GM12878 (cell line): ENCODE data around the gene SPOP. TPM values are rescaled to one million over a fixed set of nuclear protein-coding genes. Genes with fewer than 3 reads are reported as not detected.

Experiments used
- ATAC-seq: fragments of 200-7000 bp; cut with Tn5 transposase; 3 replicates; pipeline ENCODE4 v1.9.1; 2020; ENCODE audit warnings: mild to moderate bottlenecking, moderate library complexity
- BruUV-seq: library from RNA; stranded (reverse); fragments of 400-500 nt; replicated peaks from 2 replicates; lab custom pipeline; 2021; lab: Mats Ljungman, UMichigan
- CTCF ChIA-PET: fragments of 300-600 bp; sonication (Branson Sonifier 250); formaldehyde crosslinking; extraction: SDS; loops from one replicate; lab custom pipeline; 2021; ENCODE audit warnings: inconsistent platforms; lab: Yijun Ruan, JAX
- POLR2A ChIA-PET: fragments of 350-600 bp; formaldehyde crosslinking; extraction: SDS; loops from one replicate; lab custom pipeline; 2021; ENCODE audit warnings: inconsistent platforms; lab: Charles Lee
- RAD21 ChIA-PET: fragments of 300-600 bp; sonication (Branson Sonifier 250); formaldehyde crosslinking; loops from one replicate; lab custom pipeline; 2023; ENCODE audit warnings: antibody characterized with exemption; ENCODE audit not compliant: unreplicated experiment; lab: Charles Lee
- SMC1A ChIA-PET: fragments of 300-600 bp; sonication (Branson Sonifier 250); formaldehyde crosslinking; loops from one replicate; lab custom pipeline; 2023; ENCODE audit not compliant: unreplicated experiment, uncharacterized antibody; lab: Charles Lee
- DNase-seq: peaks from one replicate; pipeline ENCODE4 v3.0.0-alpha.2; 2011; ENCODE audit warnings: low read depth, low spot score
- FAIRE-seq: peaks from 3 replicates; lab custom pipeline; 2011; peaks lifted over from hg19 to GRCh38; lab: Jason Lieb, UNC
- H2AFZ ChIP-seq: 2 replicates; pipeline ENCODE4 v1.6.0; 2011; ENCODE audit warnings: low read depth, low read length, control low read depth; ENCODE audit not compliant: control insufficient read depth
- H3K27ac ChIP-seq: 2 replicates; pipeline ENCODE4 v1.5.1; 2011; ENCODE audit warnings: control low read depth; ENCODE audit not compliant: control insufficient read depth, insufficient read depth
- H3K27me3 ChIP-seq, 2 experiments: replicated peaks in 1 of 2; 2 replicates each; pipeline versions ENCODE4 v1.6.0 to v1.6.1; 2011; ENCODE audit warnings: low read length in 1 of 2; ENCODE audit not compliant: control insufficient read depth in 2 of 2, insufficient read depth in 2 of 2
- H3K36me3 ChIP-seq, 2 experiments: 2 replicates each; pipeline ENCODE4 v1.5.1; 2011; ENCODE audit warnings: low read length in 1 of 2; ENCODE audit not compliant: control insufficient read depth in 2 of 2, insufficient read depth in 2 of 2
- H3K4me1 ChIP-seq: 2 replicates; pipeline ENCODE4 v1.6.1; 2011; ENCODE audit warnings: mild to moderate bottlenecking, low read length, moderate library complexity, mixed read lengths; ENCODE audit not compliant: control insufficient read depth, insufficient read depth
- H3K4me2 ChIP-seq: 2 replicates; pipeline ENCODE4 v1.6.0; 2011; ENCODE audit warnings: control low read depth; ENCODE audit not compliant: control insufficient read depth, insufficient read depth
- H3K4me3 ChIP-seq: fragments of 200-600 bp; sonication (generic); 2 replicates; pipeline ENCODE4 v1.5.1; 2016
- H3K79me2 ChIP-seq: 2 replicates; pipeline ENCODE4 v1.6.0; 2011; ENCODE audit warnings: low read length; ENCODE audit not compliant: control insufficient read depth, insufficient read depth
- H3K9ac ChIP-seq: 2 replicates; pipeline ENCODE4 v1.8.0; 2011; ENCODE audit warnings: low read length, control low read depth, mixed read lengths; ENCODE audit not compliant: control insufficient read depth, insufficient read depth
- H3K9me3 ChIP-seq: replicated peaks from 3 replicates; pipeline ENCODE4 v1.5.1; 2011; ENCODE audit warnings: mild to moderate bottlenecking, low read length; ENCODE audit not compliant: control insufficient read depth, insufficient read depth
- H4K20me1 ChIP-seq: 2 replicates; pipeline ENCODE4 v1.6.0; 2011; ENCODE audit not compliant: control insufficient read depth, insufficient read depth
- BACH1 ChIP-seq: fragments of 450-650 bp; IDR thresholded peaks from 2 replicates; pipeline ENCODE4 v1.6.1; 2017; ENCODE audit warnings: mild to moderate bottlenecking, borderline replicate concordance
- CHD1 ChIP-seq: IDR thresholded peaks from 2 replicates; pipeline ENCODE4 v1.6.1; 2012; ENCODE audit warnings: low read depth, low read length, improper control_type of control experiment
- CTCF ChIP-seq, 3 experiments: IDR thresholded peaks in 2 of 3; conservative IDR thresholded peaks in 1 of 3; 2 replicates each; pipeline ENCODE4 v1.5.1; 2011; ENCODE audit warnings: low read depth in 3 of 3, low read length in 3 of 3, mild to moderate bottlenecking in 3 of 3, control low read depth in 2 of 3, moderate library complexity in 2 of 3, inconsistent platforms in 1 of 3, mixed read lengths in 1 of 3; ENCODE audit not compliant: control insufficient read depth in 2 of 3, insufficient read depth in 1 of 3; ENCODE audit errors: extremely low read depth in 1 of 3
- DPF2 ChIP-seq: fragments of 450-650 bp; IDR thresholded peaks from 2 replicates; pipeline ENCODE4 v1.6.1; 2017; ENCODE audit warnings: mild to moderate bottlenecking
- GATAD2B ChIP-seq: fragments of 450-650 bp; conservative IDR thresholded peaks from 2 replicates; pipeline ENCODE4 v1.6.1; 2017; ENCODE audit warnings: low read depth, mild to moderate bottlenecking, moderate library complexity
- HDAC6 ChIP-seq: fragments of 200-600 bp; sonication (generic); IDR thresholded peaks from one replicate; pipeline ENCODE4 v1.8.0; 2017; ENCODE audit warnings: antibody characterized with exemption; ENCODE audit not compliant: unreplicated experiment
- IKZF1 ChIP-seq: fragments of 450-650 bp; conservative IDR thresholded peaks from 2 replicates; pipeline ENCODE4 v1.6.1; 2017; ENCODE audit warnings: antibody characterized with exemption, mild to moderate bottlenecking
- LARP7 ChIP-seq: fragments of 450-650 bp; IDR thresholded peaks from 2 replicates; pipeline ENCODE4 v1.6.1; 2017; ENCODE audit warnings: mild to moderate bottlenecking
- NFXL1 ChIP-seq: fragments of 450-650 bp; IDR thresholded peaks from 2 replicates; pipeline ENCODE4 v1.6.1; 2017; ENCODE audit warnings: antibody characterized with exemption, mild to moderate bottlenecking, borderline replicate concordance
- NKRF ChIP-seq: fragments of 450-650 bp; conservative IDR thresholded peaks from 2 replicates; pipeline ENCODE4 v1.6.1; 2017; ENCODE audit warnings: mild to moderate bottlenecking, moderate library complexity
- NR2F1 ChIP-seq: fragments of 450-650 bp; conservative IDR thresholded peaks from 2 replicates; pipeline ENCODE4 v1.6.1; 2017; ENCODE audit warnings: mild to moderate bottlenecking
- RAD21 ChIP-seq: IDR thresholded peaks from 2 replicates; pipeline ENCODE4 v1.6.1; 2011; ENCODE audit warnings: mild to moderate bottlenecking, low read depth, low read length, moderate library complexity; ENCODE audit not compliant: insufficient read depth
- RAD51 ChIP-seq: fragments of 450-650 bp; IDR thresholded peaks from 2 replicates; pipeline ENCODE4 v1.6.1; 2016; ENCODE audit warnings: moderate library complexity, mild to moderate bottlenecking, inconsistent platforms
- RELB ChIP-seq: fragments of 450-650 bp; IDR thresholded peaks from 2 replicates; pipeline ENCODE4 v1.6.1; 2017; ENCODE audit warnings: low read depth, mild to moderate bottlenecking, moderate library complexity
- SIN3A ChIP-seq: IDR thresholded peaks from 2 replicates; pipeline ENCODE4 v1.6.1; 2012; ENCODE audit warnings: low read depth, low read length, improper control_type of control experiment
- SMC3 ChIP-seq: IDR thresholded peaks from 2 replicates; pipeline ENCODE4 v1.6.1; 2011; ENCODE audit warnings: low read length, improper control_type of control experiment, borderline replicate concordance
- YY1 ChIP-seq: IDR thresholded peaks from 2 replicates; pipeline ENCODE4 v1.6.1; 2011; ENCODE audit warnings: low read depth, mild to moderate bottlenecking, low read length
- ZBED1 ChIP-seq: IDR thresholded peaks from 2 replicates; pipeline ENCODE4 v1.6.1; 2016; ENCODE audit warnings: borderline replicate concordance
- ZNF217 ChIP-seq: fragments of 450-650 bp; IDR thresholded peaks from 2 replicates; pipeline ENCODE4 v1.6.1; 2017; ENCODE audit warnings: antibody characterized with exemption, mild to moderate bottlenecking
- WGBS: methylation state at CpG from one replicate; pipeline ENCODE4 v1.1.6; 2016; ENCODE audit warnings: low lambda C conversion rate; ENCODE audit not compliant: insufficient replicate concordance, insufficient coverage; ENCODE audit errors: missing lambda C conversion rate; 5-methylcytosine and 5-hydroxymethylcytosine counted together
- in situ Hi-C: fragments of 300-500 bp; cut with MboI; formaldehyde crosslinking; loops from 9 replicates; pipeline ENCODE4 v1.14.3; 2018; ENCODE audit warnings: mixed read lengths
- intact Hi-C: fragments of 100-400 bp; cut with micrococcal nuclease; formaldehyde crosslinking; loops from one replicate; pipeline ENCODE4 v1.14.2; 2022; ENCODE audit not compliant: unreplicated experiment
- polyA plus RNA-seq, 11 experiments: library from polyadenylated mRNA; depleted of rRNA in 4 of 11; unstranded in 6 of 11; stranded (reverse) in 5 of 11; fragments of >200 nt; fragmentation: Nextera tagmentation in 4 of 11; fragmentation: Illumina TruSeq in 1 of 11; extraction: Ambion mirVana in 4 of 11; extraction: Trizol in 1 of 11; gene quantifications; 1 replicate in 1 of 11; 2 replicates in 10 of 11; pipeline versions ENCODE4 v1.2.1 to v1.2.3, GENCODE V29; 2011 to 2016; ENCODE audit warnings: inconsistent platforms in 2 of 11, missing spikeins in 2 of 11, low read depth in 1 of 11
- total RNA-seq, 4 experiments: library from RNA; depleted of rRNA in 3 of 4; stranded (reverse); fragments of >200 nt in 3 of 4; fragmentation: Illumina TruSeq in 1 of 4; extraction: Trizol in 1 of 4; gene quantifications; 2 replicates each; pipeline versions ENCODE4 v1.2.1 to v1.2.3, GENCODE V29; 2013 to 2021

The SPOP gene
- total and polyA plus RNA-seq, 10 of the 15 experiments (the other 5 are each of a cell fraction or from before 2014, with no cell fraction given), result 35.1 to 80.4 (median 44.7) TPM

- H3K9ac ChIP-seq, result no peak within 1 kb of the TSS
- H2AFZ ChIP-seq, result peak within 1 kb of the TSS; percentile 24; the same call in 1 of the 2 replicates
- no peaks in the 10 kb centered on the region for H3K36me3 ChIP-seq
- ChIA-PET POLR2A (interaction anchor here (0.6 to 1.6 kb wide), 2 partner anchors 120 to 1750 kb away, joined by 6 to 7 read pairs; no protein-coding TSS in a partner anchor), SMC1A (interaction anchor here (0.7 to 1.8 kb wide), 4 partner anchors 84 to 128 kb away, joined by 3 to 4 read pairs (median 3); no protein-coding TSS in a partner anchor), RAD21 (interaction anchor here (0.9 to 1.9 kb wide), 2 partner anchors 40 to 120 kb away, joined by 3 to 12 read pairs; no protein-coding TSS in a partner anchor), CTCF (interaction anchor here (0.8 to 17.8 kb wide), 10 partner anchors 18 to 202 kb away, joined by 3 to 483 read pairs (median 4); no protein-coding TSS in a partner anchor)
- no peak for FAIRE-seq
- H3K4me2 ChIP-seq, result peak within 1 kb of the TSS; percentile 86
- ATAC-seq, result peak; percentile 72
- no peaks in the 10 kb centered on the region for H3K9me3 ChIP-seq
- BruUV-seq, result no TSS peak
- no peaks in the 10 kb centered on the region for H3K79me2 ChIP-seq
- no peak for DNase-seq
- H3K27me3 ChIP-seq, result peaks cover 2 to 8% of the 10 kb centered on the region in 2 experiments; a peak in 3 of 4 replicates
- peaks cover 7% of the 10 kb centered on the region; the same call in 1 of the 2 replicates for H3K4me1 ChIP-seq
- WGBS, result 10% methylated on average over 28 of the region's 55 CpGs
- no peaks in the 10 kb centered on the region for H4K20me1 ChIP-seq
- in situ Hi-C loops, result no loop called here
- intact Hi-C loops, result no loop called here
- H3K4me3 ChIP-seq, result peak within 1 kb of the TSS; percentile 72
- no peak within 1 kb of the TSS for H3K27ac ChIP-seq
- TF ChIP-seq SIN3A (0 out of 2 replicates have a peak, but pooled peaks have one; percentile 20), IKZF1 (peak; percentile 79), RAD21 (peak; percentile 43), DPF2 (peak; percentile 31; the same call in 1 of the 2 replicates), LARP7 (peak; percentile 71; the same call in 1 of the 2 replicates), GATAD2B (0 out of 2 replicates have a peak, but pooled peaks have one; percentile 42), ZNF217 (0 out of 2 replicates have a peak, but pooled peaks have one; percentile 45), RELB (no peak), BACH1 (0 out of 2 replicates have a peak, but pooled peaks have one; percentile 40), NKRF (0 out of 2 replicates have a peak, but pooled peaks have one; percentile 38), ZBED1 (no peak), CTCF (IDR thresholded peaks at IDR 0.05 in 2 of 3, conservative IDR thresholded peaks at IDR 0.05 in 1 of 3; ENCODE audit: control insufficient read depth in 2 of 3, extremely low read depth in 1 of 3, insufficient read depth in 1 of 3, low read depth in 3 of 3, low read length in 3 of 3) (peak; percentile 17 to 56 (median 45); a peak in 3 of 6 replicates), CHD1 (no peak), SMC3 (peak; percentile 31; the same call in 1 of the 2 replicates), HDAC6 (peak; percentile 92), NR2F1 (peak; percentile 47; the same call in 1 of the 2 replicates), YY1 (0 out of 2 replicates have a peak, but pooled peaks have one; percentile 23), RAD51 (no peak), NFXL1 (0 out of 2 replicates have a peak, but pooled peaks have one; percentile 53)
Observed at GRCh38 chr17:49575679-49576087, 102.2 kb downstream of the SPOP start, which contains the start of gene NXPH3. Gene NXPH3 (plus strand): TSS chr17:49575871. CDS start chr17:49576220, 349 bp downstream.
